Peyer's patch (tissue), 4 donors: ENCODE results near the gene CALB2. TPM values are rescaled to one million over a fixed set of nuclear protein-coding genes. Genes with fewer than 3 reads are reported as not detected.
"Not testable (repeated sequence)": the region's sequence is repeated elsewhere in the genome, so short reads cannot be mapped to it uniquely, and the experiment has no call there.

Experiments
- DNase-seq, 3 donors: peaks; one replicate each; pipeline ENCODE4 v3.0.0-alpha.2; 2017 to 2019
- H3K27ac ChIP-seq, 4 donors: fragments of 200-600 bp; sonication (generic); one replicate each; pipeline ENCODE4 v1.5.1; 2016 to 2019
- H3K27me3 ChIP-seq, 2 donors: fragments of 200-600 bp; sonication (generic); one replicate each; pipeline ENCODE4 v1.5.1; 2019
- H3K36me3 ChIP-seq, 3 donors: fragments of 200-600 bp; sonication (generic); one replicate each; pipeline ENCODE4 v1.5.1; 2016 to 2019
- H3K4me1 ChIP-seq, 4 donors: fragments of 200-600 bp; sonication (generic); one replicate each; pipeline ENCODE4 v1.5.1; 2016 to 2019
- H3K4me3 ChIP-seq, 4 donors: fragments of 200-600 bp; sonication (generic); 1 replicate in 3 of 4; 2 replicates in 1 of 4; pipeline ENCODE4 v1.5.1; 2016 to 2019; ENCODE audit warnings: mild to moderate bottlenecking in 1 of 4
- H3K9me3 ChIP-seq, 4 donors: fragments of 200-600 bp; sonication (generic); one replicate each; pipeline ENCODE4 v1.5.1; 2016 to 2019; ENCODE audit warnings: mild to moderate bottlenecking in 1 of 4
- POLR2A ChIP-seq, 2 donors: fragments of 450-650 bp; IDR thresholded peaks; one replicate each; pipeline ENCODE4 v1.5.1; 2017; ENCODE audit warnings: antibody characterized with exemption in 2 of 2, mild to moderate bottlenecking in 2 of 2, moderate library complexity in 2 of 2
- total RNA-seq, 4 donors: library from RNA; depleted of rRNA; stranded (reverse); fragments of >200 nt; gene quantifications; one replicate each; pipeline ENCODE4 v1.1.0, GENCODE V29; 2016
- TF ChIP-seq, protein P1 (sequence below), 6 experiments: fragments of 450-650 bp in 4 of 6; fragments of 200-600 bp in 2 of 6; sonication (generic) in 1 of 6; IDR thresholded peaks; one replicate each; pipeline ENCODE4 v1.5.1; 2017 to 2019; ENCODE audit warnings: antibody characterized with exemption in 6 of 6, mild to moderate bottlenecking in 3 of 6, moderate library complexity in 1 of 6

The CALB2 gene
- total RNA-seq, 4 donors from 2014 or later, result 2.3 to 5.5 (median 3.6) TPM; not detected in 1

- no peak for TF ChIP-seq POLR2A (IDR thresholded peaks at IDR 0.05)
- TF ChIP-seq, protein P1, sequence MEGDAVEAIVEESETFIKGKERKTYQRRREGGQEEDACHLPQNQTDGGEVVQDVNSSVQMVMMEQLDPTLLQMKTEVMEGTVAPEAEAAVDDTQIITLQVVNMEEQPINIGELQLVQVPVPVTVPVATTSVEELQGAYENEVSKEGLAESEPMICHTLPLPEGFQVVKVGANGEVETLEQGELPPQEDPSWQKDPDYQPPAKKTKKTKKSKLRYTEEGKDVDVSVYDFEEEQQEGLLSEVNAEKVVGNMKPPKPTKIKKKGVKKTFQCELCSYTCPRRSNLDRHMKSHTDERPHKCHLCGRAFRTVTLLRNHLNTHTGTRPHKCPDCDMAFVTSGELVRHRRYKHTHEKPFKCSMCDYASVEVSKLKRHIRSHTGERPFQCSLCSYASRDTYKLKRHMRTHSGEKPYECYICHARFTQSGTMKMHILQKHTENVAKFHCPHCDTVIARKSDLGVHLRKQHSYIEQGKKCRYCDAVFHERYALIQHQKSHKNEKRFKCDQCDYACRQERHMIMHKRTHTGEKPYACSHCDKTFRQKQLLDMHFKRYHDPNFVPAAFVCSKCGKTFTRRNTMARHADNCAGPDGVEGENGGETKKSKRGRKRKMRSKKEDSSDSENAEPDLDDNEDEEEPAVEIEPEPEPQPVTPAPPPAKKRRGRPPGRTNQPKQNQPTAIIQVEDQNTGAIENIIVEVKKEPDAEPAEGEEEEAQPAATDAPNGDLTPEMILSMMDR (IDR thresholded peaks at IDR 0.05), result no peak
- DNase-seq, result no peak
- Histone ChIP-seq H3K4me1 (peaks cover 0 to 7% (median 2%) of the 10 kb centered on the region in 4 donors), H3K27ac (no peak overlapping the region), H3K4me3 (no peak overlapping the region), H3K9me3 (no peaks in the 10 kb centered on the region), H3K27me3 (no peaks in the 10 kb centered on the region), H3K36me3 (no peaks in the 10 kb centered on the region)
Measured at GRCh38 chr16:71354156-71354555, 4.4 kb upstream of the CALB2 start.

DNA sequence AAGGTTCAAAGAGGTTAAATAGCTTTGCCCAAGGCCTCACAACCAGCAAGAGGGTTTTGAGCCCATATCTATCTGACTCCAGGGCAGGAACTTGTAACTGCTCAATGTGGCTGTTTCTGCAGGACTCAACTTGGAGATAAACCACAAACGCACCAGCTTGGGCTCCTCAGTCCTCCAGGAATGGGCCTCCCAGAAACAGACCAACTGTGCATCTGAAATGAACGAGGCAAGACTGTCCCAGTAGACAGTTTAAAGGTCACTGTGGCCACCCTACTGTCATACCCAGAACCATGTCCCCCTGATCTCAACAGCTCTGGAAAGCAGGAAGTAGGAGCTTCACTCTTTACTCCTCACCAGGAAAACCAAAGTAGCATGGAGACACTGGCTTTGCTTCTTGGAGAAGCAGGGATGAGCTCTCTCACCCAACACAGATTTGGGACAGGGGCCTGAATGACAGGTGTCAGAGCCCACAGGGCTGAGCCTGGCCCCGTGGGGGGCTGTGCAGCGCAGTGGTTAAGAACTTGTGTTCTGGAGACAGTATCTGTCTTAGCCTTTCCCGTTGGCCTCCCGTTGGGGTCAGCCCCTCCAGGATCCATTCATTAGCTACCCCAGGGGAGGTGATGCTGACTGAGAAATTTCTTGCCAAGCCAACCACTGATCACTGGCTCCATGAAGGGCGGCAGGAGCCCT, 2.3 kb upstream of the CALB2 start:
- no peaks in the 10 kb centered on the region for H3K36me3 ChIP-seq
- H3K27me3 ChIP-seq, result no peaks in the 10 kb centered on the region
- TF ChIP-seq, protein P1 (IDR thresholded peaks at IDR 0.05), result no peak
- no peak for TF ChIP-seq POLR2A (IDR thresholded peaks at IDR 0.05)
- no peak overlapping the region for H3K4me3 ChIP-seq
- no peaks in the 10 kb centered on the region for H3K9me3 ChIP-seq
- H3K4me1 ChIP-seq, result peaks cover 0 to 7% (median 2%) of the 10 kb centered on the region in 4 donors
- H3K27ac ChIP-seq, result no peak overlapping the region
- no peak for DNase-seq

- not testable (repeated sequence) for H3K27me3 ChIP-seq, H3K27ac ChIP-seq, DNase-seq, H3K4me3 ChIP-seq, H3K36me3 ChIP-seq, H3K9me3 ChIP-seq, H3K4me1 ChIP-seq
Measured at GRCh38 chr16:71356936-71357335, 1.6 kb upstream of the CALB2 start.

- Histone ChIP-seq H3K4me1 (peaks cover 0 to 7% (median 2%) of the 10 kb centered on the region in 4 donors), H3K4me3 (no peak overlapping the region), H3K9me3 (no peaks in the 10 kb centered on the region), H3K27ac (no peak overlapping the region), H3K36me3 (no peaks in the 10 kb centered on the region), H3K27me3 (no peaks in the 10 kb centered on the region)
- TF ChIP-seq POLR2A (IDR thresholded peaks at IDR 0.05), result no peak
- TF ChIP-seq, protein P1 (IDR thresholded peaks at IDR 0.05), result no peak
- no peak for DNase-seq
Measured at GRCh38 chr16:71357681-71358080, 842 bp upstream of the CALB2 start.

DNA sequence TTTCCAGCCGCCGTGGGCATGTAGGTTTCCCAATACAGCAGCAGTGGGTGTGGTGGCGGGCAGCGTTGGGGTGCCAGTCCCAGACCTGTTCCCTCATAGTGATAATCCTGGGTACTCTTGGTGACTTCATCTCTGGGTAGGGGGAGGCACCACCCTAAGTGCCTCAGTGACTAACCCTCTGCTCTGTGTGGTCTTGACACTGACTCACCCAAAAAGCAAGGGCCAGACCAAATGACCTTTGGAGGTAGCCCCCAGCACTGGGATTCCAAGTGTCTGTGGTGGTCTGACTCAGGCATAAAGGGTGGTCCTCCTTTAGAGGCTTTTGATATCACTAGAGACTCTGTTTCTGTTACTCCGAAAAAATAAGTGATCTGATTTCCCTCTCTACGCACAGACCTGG, 908 bp downstream of the CALB2 start:
- DNase-seq, result no peak
- H3K27me3 ChIP-seq, result no peaks in the 10 kb centered on the region

DNA sequence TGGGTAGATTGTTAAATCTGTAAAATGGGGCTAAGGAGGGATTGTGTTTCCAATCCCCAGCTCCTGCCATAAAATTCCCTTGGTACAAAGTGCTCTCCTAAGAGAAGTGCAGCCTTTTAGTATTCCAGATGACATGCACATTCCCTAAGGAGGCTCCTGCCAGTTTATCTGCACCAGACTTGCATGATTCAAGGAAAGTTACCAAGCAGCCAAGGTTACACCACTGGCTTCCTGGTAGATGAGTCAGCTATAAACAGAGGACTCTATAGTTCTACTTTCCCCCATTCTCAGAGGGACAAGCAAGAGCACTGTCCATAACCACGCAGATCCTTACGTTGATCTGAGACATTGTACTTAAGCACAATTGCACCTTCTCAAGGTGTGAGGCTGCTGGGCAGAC, 1.9 kb downstream of the CALB2 start:
- Histone ChIP-seq H3K4me1 (peaks cover 0 to 7% (median 2%) of the 10 kb centered on the region in 4 donors), H3K27me3 (no peaks in the 10 kb centered on the region), H3K9me3 (no peaks in the 10 kb centered on the region), H3K36me3 (no peaks in the 10 kb centered on the region), H3K4me3 (no peak overlapping the region), H3K27ac (no peak overlapping the region)
- TF ChIP-seq POLR2A (IDR thresholded peaks at IDR 0.05), result no peak
- TF ChIP-seq, protein P1 (IDR thresholded peaks at IDR 0.05), result no peak
- no peak for DNase-seq

More for the DNA sequence above, 908 bp downstream of the CALB2 start:
- H3K9me3 ChIP-seq, result no peaks in the 10 kb centered on the region
- H3K27ac ChIP-seq, result no peak overlapping the region
- no peaks in the 10 kb centered on the region for H3K36me3 ChIP-seq
- TF ChIP-seq, protein P1 (IDR thresholded peaks at IDR 0.05), result no peak
- no peak for TF ChIP-seq POLR2A (IDR thresholded peaks at IDR 0.05)
- no peak overlapping the region for H3K4me3 ChIP-seq
- peaks cover 0 to 7% (median 2%) of the 10 kb centered on the region in 4 donors for H3K4me1 ChIP-seq
